ENCODE results near the gene DOCK11. TPM values are rescaled to one million over a fixed set of nuclear protein-coding genes. Genes with fewer than 3 reads are reported as not detected.
A peak's percentile ranks its signal among the peaks of the same experiment; 100 is the strongest.

The DOCK11 gene
- total RNA-seq, 1 donor from 2014 or later, result 22.1 TPM

GRCh38 chrX:118496763-118497079, 1.1 kb downstream of the DOCK11 start:
- H3K9me3 Mint-ChIP-seq (ENCODE audit: low read depth), result no peaks in the 10 kb centered on the region
- no peak for TF ChIP-seq CTCF (IDR thresholded peaks at IDR 0.05)
- no peaks in the 10 kb centered on the region for H3K36me3 Mint-ChIP-seq (ENCODE audit: low read depth)
- peak overlapping the region; percentile 22 for H3K27ac Mint-ChIP-seq (ENCODE audit: unreplicated experiment)
- H3K27me3 Mint-ChIP-seq (ENCODE audit: low read depth), result no peaks in the 10 kb centered on the region
- DNase-seq (ENCODE audit: low spot score), result no peak
- peaks cover 13% of the 10 kb centered on the region for H3K4me1 Mint-ChIP-seq (ENCODE audit: low read depth)
- H3K4me3 Mint-ChIP-seq (ENCODE audit: unreplicated experiment), result peak overlapping the region; percentile 93

- Mint-ChIP-seq H3K9me3 (ENCODE audit: low read depth) (no peaks in the 10 kb centered on the region), H3K4me1 (ENCODE audit: low read depth) (peaks cover 13% of the 10 kb centered on the region), H3K36me3 (ENCODE audit: low read depth) (no peaks in the 10 kb centered on the region), H3K4me3 (ENCODE audit: unreplicated experiment) (peak overlapping the region; percentile 93), H3K27me3 (ENCODE audit: low read depth) (no peaks in the 10 kb centered on the region), H3K27ac (ENCODE audit: unreplicated experiment) (peak overlapping the region; percentile 14)
- TF ChIP-seq CTCF (IDR thresholded peaks at IDR 0.05), result no peak
- DNase-seq (ENCODE audit: low spot score), result no peak
Observed at GRCh38 chrX:118497180-118497818, 1.7 kb downstream of the DOCK11 start.

GRCh38 chrX:118498351-118498750, 2.7 kb downstream of the DOCK11 start:
- Mint-ChIP-seq H3K9me3 (ENCODE audit: low read depth) (no peaks in the 10 kb centered on the region), H3K27me3 (ENCODE audit: low read depth) (no peaks in the 10 kb centered on the region), H3K4me1 (ENCODE audit: low read depth) (peaks cover 13% of the 10 kb centered on the region), H3K27ac (ENCODE audit: unreplicated experiment) (no peak overlapping the region), H3K36me3 (ENCODE audit: low read depth) (no peaks in the 10 kb centered on the region), H3K4me3 (ENCODE audit: unreplicated experiment) (no peak overlapping the region)
- no peak for TF ChIP-seq CTCF (IDR thresholded peaks at IDR 0.05)
- DNase-seq (ENCODE audit: low spot score), result no peak

GRCh38 chrX:118498755-118499154, 3.1 kb downstream of the DOCK11 start:
- no peaks in the 10 kb centered on the region for H3K27me3 Mint-ChIP-seq (ENCODE audit: low read depth)
- H3K36me3 Mint-ChIP-seq (ENCODE audit: low read depth), result no peaks in the 10 kb centered on the region
- DNase-seq (ENCODE audit: low spot score), result no peak
- no peak for TF ChIP-seq CTCF (IDR thresholded peaks at IDR 0.05)
- H3K9me3 Mint-ChIP-seq (ENCODE audit: low read depth), result no peaks in the 10 kb centered on the region
- no peak overlapping the region for H3K4me3 Mint-ChIP-seq (ENCODE audit: unreplicated experiment)
- no peak overlapping the region for H3K27ac Mint-ChIP-seq (ENCODE audit: unreplicated experiment)
- peaks cover 13% of the 10 kb centered on the region for H3K4me1 Mint-ChIP-seq (ENCODE audit: low read depth)

GRCh38 chrX:118499295-118499694, 3.7 kb downstream of the DOCK11 start:
- Mint-ChIP-seq H3K27me3 (ENCODE audit: low read depth) (no peaks in the 10 kb centered on the region), H3K36me3 (ENCODE audit: low read depth) (no peaks in the 10 kb centered on the region), H3K9me3 (ENCODE audit: low read depth) (no peaks in the 10 kb centered on the region), H3K27ac (ENCODE audit: unreplicated experiment) (no peak overlapping the region), H3K4me3 (ENCODE audit: unreplicated experiment) (no peak overlapping the region), H3K4me1 (ENCODE audit: low read depth) (peaks cover 13% of the 10 kb centered on the region)
- no peak for DNase-seq (ENCODE audit: low spot score)
- no peak for TF ChIP-seq CTCF (IDR thresholded peaks at IDR 0.05)
